ENCODE measurements around the gene PEX12.
A peak's percentile ranks its signal among the peaks of the same experiment; 100 is the strongest.

PEX12 gene

DNA sequence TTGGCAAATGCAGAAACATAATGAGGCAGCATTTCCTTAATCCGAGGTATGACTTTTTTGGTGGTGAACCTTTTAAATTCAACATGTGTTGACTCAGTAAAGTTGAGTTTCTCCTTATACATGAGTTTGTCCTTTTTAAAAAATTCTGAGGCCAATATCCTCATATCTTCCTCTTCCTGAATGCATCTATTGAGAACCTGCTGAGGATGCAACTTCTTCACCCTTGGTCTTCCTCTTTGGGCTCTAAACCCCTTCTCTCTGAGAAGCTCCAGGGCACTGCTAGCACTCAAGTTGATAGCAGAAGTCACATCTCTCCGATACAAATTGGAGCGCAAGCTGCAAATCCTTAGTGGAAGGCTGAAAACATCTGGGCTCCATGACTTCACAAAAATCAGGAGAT lies 21.0 kb downstream of the PEX12 start:
- H3K4me3 ChIP-seq (ENCODE audit: low read depth, low read length) = no peak overlapping the region
- CTCF ChIA-PET = interaction anchor here (0.8 kb wide), 1 partner anchor 386 kb away, joined by 3 read pairs; no protein-coding TSS in a partner anchor
- POLR2A ChIA-PET = no interaction called here
- no peaks in the 10 kb centered on the region for H3K9me3 ChIP-seq (ENCODE audit: control insufficient read depth, insufficient read depth, low read depth, low read length)
- TF ChIP-seq ZNF571 (tag by site-specific recombination; IDR thresholded peaks at IDR 0.05) (no peak), ZFP3 (tag by site-specific recombination; IDR thresholded peaks at IDR 0.05; ENCODE audit: low read depth) (no peak), ZNF664 (tag by site-specific recombination; IDR thresholded peaks at IDR 0.05) (no peak), ZBTB8A (tag by site-specific recombination; IDR thresholded peaks at IDR 0.05) (no peak), ZBTB21 (tag by site-specific recombination; IDR thresholded peaks at IDR 0.05) (no peak), GLIS2 (tag by site-specific recombination; IDR thresholded peaks at IDR 0.05) (no peak), ZBTB17 (tag by site-specific recombination; IDR thresholded peaks at IDR 0.05) (no peak), SCRT1 (tag by site-specific recombination; IDR thresholded peaks at IDR 0.05; ENCODE audit: borderline replicate concordance) (no peak), ZNF707 (tag by site-specific recombination; IDR thresholded peaks at IDR 0.05) (no peak), ZNF423 (tag by site-specific recombination; IDR thresholded peaks at IDR 0.05) (no peak), ZNF157 (tag by site-specific recombination; IDR thresholded peaks at IDR 0.05) (no peak), ZNF16 (tag by site-specific recombination; IDR thresholded peaks at IDR 0.05; ENCODE audit: low read depth) (no peak)
- TF ChIP-seq, protein P1, sequence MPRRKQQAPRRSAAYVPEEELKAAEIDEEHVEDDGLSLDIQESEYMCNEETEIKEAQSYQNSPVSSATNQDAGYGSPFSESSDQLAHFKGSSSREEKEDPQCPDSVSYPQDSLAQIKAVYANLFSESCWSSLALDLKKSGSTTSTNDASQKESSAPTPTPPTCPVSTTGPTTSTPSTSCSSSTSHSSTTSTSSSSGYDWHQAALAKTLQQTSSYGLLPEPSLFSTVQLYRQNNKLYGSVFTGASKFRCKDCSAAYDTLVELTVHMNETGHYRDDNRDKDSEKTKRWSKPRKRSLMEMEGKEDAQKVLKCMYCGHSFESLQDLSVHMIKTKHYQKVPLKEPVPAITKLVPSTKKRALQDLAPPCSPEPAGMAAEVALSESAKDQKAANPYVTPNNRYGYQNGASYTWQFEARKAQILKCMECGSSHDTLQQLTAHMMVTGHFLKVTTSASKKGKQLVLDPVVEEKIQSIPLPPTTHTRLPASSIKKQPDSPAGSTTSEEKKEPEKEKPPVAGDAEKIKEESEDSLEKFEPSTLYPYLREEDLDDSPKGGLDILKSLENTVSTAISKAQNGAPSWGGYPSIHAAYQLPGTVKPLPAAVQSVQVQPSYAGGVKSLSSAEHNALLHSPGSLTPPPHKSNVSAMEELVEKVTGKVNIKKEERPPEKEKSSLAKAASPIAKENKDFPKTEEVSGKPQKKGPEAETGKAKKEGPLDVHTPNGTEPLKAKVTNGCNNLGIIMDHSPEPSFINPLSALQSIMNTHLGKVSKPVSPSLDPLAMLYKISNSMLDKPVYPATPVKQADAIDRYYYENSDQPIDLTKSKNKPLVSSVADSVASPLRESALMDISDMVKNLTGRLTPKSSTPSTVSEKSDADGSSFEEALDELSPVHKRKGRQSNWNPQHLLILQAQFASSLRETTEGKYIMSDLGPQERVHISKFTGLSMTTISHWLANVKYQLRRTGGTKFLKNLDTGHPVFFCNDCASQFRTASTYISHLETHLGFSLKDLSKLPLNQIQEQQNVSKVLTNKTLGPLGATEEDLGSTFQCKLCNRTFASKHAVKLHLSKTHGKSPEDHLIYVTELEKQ (tag by site-specific recombination; IDR thresholded peaks at IDR 0.05; ENCODE audit: borderline replicate concordance) = no peak
- TF ChIP-seq, protein P2, sequence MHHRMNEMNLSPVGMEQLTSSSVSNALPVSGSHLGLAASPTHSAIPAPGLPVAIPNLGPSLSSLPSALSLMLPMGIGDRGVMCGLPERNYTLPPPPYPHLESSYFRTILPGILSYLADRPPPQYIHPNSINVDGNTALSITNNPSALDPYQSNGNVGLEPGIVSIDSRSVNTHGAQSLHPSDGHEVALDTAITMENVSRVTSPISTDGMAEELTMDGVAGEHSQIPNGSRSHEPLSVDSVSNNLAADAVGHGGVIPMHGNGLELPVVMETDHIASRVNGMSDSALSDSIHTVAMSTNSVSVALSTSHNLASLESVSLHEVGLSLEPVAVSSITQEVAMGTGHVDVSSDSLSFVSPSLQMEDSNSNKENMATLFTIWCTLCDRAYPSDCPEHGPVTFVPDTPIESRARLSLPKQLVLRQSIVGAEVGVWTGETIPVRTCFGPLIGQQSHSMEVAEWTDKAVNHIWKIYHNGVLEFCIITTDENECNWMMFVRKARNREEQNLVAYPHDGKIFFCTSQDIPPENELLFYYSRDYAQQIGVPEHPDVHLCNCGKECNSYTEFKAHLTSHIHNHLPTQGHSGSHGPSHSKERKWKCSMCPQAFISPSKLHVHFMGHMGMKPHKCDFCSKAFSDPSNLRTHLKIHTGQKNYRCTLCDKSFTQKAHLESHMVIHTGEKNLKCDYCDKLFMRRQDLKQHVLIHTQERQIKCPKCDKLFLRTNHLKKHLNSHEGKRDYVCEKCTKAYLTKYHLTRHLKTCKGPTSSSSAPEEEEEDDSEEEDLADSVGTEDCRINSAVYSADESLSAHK (tag by site-specific recombination; IDR thresholded peaks at IDR 0.05) = no peak
- TF ChIP-seq, protein P3, sequence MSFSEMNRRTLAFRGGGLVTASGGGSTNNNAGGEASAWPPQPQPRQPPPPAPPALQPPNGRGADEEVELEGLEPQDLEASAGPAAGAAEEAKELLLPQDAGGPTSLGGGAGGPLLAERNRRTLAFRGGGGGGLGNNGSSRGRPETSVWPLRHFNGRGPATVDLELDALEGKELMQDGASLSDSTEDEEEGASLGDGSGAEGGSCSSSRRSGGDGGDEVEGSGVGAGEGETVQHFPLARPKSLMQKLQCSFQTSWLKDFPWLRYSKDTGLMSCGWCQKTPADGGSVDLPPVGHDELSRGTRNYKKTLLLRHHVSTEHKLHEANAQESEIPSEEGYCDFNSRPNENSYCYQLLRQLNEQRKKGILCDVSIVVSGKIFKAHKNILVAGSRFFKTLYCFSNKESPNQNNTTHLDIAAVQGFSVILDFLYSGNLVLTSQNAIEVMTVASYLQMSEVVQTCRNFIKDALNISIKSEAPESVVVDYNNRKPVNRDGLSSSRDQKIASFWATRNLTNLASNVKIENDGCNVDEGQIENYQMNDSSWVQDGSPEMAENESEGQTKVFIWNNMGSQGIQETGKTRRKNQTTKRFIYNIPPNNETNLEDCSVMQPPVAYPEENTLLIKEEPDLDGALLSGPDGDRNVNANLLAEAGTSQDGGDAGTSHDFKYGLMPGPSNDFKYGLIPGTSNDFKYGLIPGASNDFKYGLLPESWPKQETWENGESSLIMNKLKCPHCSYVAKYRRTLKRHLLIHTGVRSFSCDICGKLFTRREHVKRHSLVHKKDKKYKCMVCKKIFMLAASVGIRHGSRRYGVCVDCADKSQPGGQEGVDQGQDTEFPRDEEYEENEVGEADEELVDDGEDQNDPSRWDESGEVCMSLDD (tag by site-specific recombination; IDR thresholded peaks at IDR 0.05) = no peak
- no peaks in the 10 kb centered on the region for H3K36me3 ChIP-seq (ENCODE audit: control insufficient read depth in 2 of 2, insufficient read depth in 1 of 2, low read length in 2 of 2)
- H3K4me1 ChIP-seq (ENCODE audit: control insufficient read depth, insufficient read depth, low read length) = no peaks in the 10 kb centered on the region
- no peak overlapping the region for H3K27ac ChIP-seq (ENCODE audit: extremely low read depth, low read depth, low read length)

DNA sequence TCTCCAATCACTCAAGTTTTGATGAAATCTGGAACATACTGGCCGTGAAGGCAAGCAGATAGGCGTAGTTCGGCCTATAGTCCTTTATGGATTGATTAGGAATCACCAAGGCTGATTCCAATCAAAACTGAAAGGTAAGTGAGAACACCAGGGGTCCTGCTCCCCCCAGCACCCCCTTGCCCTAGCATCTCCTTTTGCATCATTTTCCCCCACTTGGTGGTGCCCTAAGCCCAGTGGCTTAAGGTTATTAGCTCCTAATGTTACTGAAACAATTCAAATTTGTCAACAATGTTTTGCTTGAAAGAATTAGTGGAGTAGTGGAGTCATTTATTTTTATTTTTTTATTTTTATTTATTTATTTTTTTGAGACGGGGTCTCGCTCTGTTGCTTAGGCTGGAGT lies 22.7 kb downstream of the PEX12 start:
- H3K4me1 ChIP-seq (ENCODE audit: control insufficient read depth, insufficient read depth, low read length) = no peaks in the 10 kb centered on the region
- no peak overlapping the region for H3K4me3 ChIP-seq (ENCODE audit: low read depth, low read length)
- H3K36me3 ChIP-seq (ENCODE audit: control insufficient read depth in 2 of 2, insufficient read depth in 1 of 2, low read length in 2 of 2) = no peaks in the 10 kb centered on the region
- no peaks in the 10 kb centered on the region for H3K9me3 ChIP-seq (ENCODE audit: control insufficient read depth, insufficient read depth, low read depth, low read length)
- POLR2A ChIA-PET = interaction anchor here (0.9 kb wide), 1 partner anchor 23 kb away, joined by 3 read pairs; the partner anchor contains the start of gene PEX12
- CTCF ChIA-PET = interaction anchor here (0.8 to 2.0 kb wide), 5 partner anchors 17 to 243 kb away, joined by 3 to 9 read pairs (median 4); partner anchors contain the start of gene PEX12
- H3K27ac ChIP-seq (ENCODE audit: extremely low read depth, low read depth, low read length) = no peak overlapping the region
- TF ChIP-seq, protein P4, sequence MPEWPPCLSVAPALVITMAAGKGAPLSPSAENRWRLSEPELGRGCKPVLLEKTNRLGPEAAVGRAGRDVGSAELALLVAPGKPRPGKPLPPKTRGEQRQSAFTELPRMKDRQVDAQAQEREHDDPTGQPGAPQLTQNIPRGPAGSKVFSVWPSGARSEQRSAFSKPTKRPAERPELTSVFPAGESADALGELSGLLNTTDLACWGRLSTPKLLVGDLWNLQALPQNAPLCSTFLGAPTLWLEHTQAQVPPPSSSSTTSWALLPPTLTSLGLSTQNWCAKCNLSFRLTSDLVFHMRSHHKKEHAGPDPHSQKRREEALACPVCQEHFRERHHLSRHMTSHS (tag by site-specific recombination; IDR thresholded peaks at IDR 0.05) = no peak
- TF ChIP-seq, protein P5, sequence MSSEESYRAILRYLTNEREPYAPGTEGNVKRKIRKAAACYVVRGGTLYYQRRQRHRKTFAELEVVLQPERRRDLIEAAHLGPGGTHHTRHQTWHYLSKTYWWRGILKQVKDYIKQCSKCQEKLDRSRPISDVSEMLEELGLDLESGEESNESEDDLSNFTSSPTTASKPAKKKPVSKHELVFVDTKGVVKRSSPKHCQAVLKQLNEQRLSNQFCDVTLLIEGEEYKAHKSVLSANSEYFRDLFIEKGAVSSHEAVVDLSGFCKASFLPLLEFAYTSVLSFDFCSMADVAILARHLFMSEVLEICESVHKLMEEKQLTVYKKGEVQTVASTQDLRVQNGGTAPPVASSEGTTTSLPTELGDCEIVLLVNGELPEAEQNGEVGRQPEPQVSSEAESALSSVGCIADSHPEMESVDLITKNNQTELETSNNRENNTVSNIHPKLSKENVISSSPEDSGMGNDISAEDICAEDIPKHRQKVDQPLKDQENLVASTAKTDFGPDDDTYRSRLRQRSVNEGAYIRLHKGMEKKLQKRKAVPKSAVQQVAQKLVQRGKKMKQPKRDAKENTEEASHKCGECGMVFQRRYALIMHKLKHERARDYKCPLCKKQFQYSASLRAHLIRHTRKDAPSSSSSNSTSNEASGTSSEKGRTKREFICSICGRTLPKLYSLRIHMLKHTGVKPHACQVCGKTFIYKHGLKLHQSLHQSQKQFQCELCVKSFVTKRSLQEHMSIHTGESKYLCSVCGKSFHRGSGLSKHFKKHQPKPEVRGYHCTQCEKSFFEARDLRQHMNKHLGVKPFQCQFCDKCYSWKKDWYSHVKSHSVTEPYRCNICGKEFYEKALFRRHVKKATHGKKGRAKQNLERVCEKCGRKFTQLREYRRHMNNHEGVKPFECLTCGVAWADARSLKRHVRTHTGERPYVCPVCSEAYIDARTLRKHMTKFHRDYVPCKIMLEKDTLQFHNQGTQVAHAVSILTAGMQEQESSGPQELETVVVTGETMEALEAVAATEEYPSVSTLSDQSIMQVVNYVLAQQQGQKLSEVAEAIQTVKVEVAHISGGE (tag by site-specific recombination; conservative IDR thresholded peaks at IDR 0.05; ENCODE audit: low read depth) = no peak
- TF ChIP-seq, protein P6, sequence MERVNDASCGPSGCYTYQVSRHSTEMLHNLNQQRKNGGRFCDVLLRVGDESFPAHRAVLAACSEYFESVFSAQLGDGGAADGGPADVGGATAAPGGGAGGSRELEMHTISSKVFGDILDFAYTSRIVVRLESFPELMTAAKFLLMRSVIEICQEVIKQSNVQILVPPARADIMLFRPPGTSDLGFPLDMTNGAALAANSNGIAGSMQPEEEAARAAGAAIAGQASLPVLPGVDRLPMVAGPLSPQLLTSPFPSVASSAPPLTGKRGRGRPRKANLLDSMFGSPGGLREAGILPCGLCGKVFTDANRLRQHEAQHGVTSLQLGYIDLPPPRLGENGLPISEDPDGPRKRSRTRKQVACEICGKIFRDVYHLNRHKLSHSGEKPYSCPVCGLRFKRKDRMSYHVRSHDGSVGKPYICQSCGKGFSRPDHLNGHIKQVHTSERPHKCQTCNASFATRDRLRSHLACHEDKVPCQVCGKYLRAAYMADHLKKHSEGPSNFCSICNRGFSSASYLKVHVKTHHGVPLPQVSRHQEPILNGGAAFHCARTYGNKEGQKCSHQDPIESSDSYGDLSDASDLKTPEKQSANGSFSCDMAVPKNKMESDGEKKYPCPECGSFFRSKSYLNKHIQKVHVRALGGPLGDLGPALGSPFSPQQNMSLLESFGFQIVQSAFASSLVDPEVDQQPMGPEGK (tag by site-specific recombination; IDR thresholded peaks at IDR 0.05) = 0 out of 2 replicates have a peak, but pooled peaks have one; percentile 35
